Fibroblast of mammary gland (primary cell): ENCODE results near the gene PHF12.

Experiments
- DNase-seq: peaks from one replicate; pipeline ENCODE4 v3.0.0-alpha.2; 2010; ENCODE audit warnings: low read depth
- H3K4me3 ChIP-seq: 2 replicates; pipeline ENCODE4 v1.5.1; 2011; ENCODE audit warnings: low read depth, mild to moderate bottlenecking, low read length, moderate library complexity; ENCODE audit not compliant: control insufficient read depth
- CTCF ChIP-seq: conservative IDR thresholded peaks from 2 replicates; pipeline ENCODE4 v1.5.1; 2011; ENCODE audit warnings: low read depth, low read length, inconsistent platforms; ENCODE audit not compliant: control insufficient read depth, insufficient read depth

PHF12 gene

GRCh38 chr17:28871056-28871579 is 80.2 kb downstream of the PHF12 start:
- H3K4me3 ChIP-seq, result no peak overlapping the region
- TF ChIP-seq CTCF, result no peak
- DNase-seq, result no peak

- no peak for DNase-seq
- no peak for TF ChIP-seq CTCF
Observed at GRCh38 chr17:28867276-28867675, 84.0 kb downstream of the PHF12 start.

GRCh38 chr17:28865946-28866752 is 85.2 kb downstream of the PHF12 start:
- no peak overlapping the region for H3K4me3 ChIP-seq
- no peak for TF ChIP-seq CTCF
- no peak for DNase-seq

More at GRCh38 chr17:28867276-28867675, 84.0 kb downstream of the PHF12 start:
- H3K4me3 ChIP-seq, result no peak overlapping the region

GRCh38 chr17:28864991-28865849 is 86.1 kb downstream of the PHF12 start:
- DNase-seq, result no peak
- no peak overlapping the region for H3K4me3 ChIP-seq
- TF ChIP-seq CTCF, result no peak

GRCh38 chr17:28863953-28864352 is 87.4 kb downstream of the PHF12 start:
- no peak for TF ChIP-seq CTCF
- no peak for DNase-seq
- no peak overlapping the region for H3K4me3 ChIP-seq

- DNase-seq, result no peak
- no peak for TF ChIP-seq CTCF
Observed at GRCh38 chr17:28862561-28862960, 88.8 kb downstream of the PHF12 start.

More at GRCh38 chr17:28862561-28862960, 88.8 kb downstream of the PHF12 start:
- no peak overlapping the region for H3K4me3 ChIP-seq
